ENCODE measurements around the gene CAMK2B.

Gene CAMK2B

DNA sequence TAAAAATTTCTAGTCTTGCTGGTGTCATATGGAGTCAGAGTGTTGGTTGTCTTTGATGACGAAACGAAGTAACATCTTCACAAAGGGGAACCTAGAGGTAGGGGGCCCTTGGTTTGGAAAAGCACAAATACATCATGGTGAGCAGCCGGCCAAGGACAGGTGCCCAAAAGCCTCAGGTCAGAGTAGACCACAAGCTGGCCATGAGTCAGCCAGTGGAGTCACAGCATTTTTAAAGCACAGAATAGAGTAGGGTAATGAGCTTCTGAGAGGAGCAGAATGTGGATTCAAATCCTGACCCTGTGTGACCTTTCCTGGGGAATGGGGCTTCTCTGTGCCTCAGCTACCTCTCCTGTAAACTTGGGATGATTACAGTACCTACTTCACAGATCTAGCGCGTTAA, 5.3 kb downstream of the CAMK2B start:
- DNase-seq (ENCODE audit: low read depth), result no peak
- H3K4me3 ChIP-seq (ENCODE audit: low read length), result no peak overlapping the region
- TF ChIP-seq CTCF (conservative IDR thresholded peaks at IDR 0.05; ENCODE audit: low read length), result no peak

DNA sequence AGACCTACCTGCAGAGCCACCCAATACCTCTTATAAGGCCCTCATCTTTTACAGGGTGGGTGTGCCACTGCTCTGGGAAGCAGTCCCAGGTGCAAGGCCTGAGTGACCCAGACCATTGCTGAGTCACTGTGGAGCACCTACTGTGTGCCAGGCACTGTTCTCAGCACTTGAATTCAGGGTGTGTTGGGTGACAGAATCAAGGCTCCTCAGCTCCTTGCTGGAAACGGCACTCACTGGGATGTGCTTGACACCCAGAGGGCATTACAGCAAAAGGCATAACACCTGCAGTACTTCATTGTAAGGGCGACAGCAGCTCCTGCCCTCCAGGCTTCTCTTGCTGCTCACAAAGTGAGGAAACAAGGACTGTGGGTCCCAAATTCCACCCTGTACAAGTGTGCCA, 7.1 kb downstream of the CAMK2B start:
- no peak for TF ChIP-seq CTCF (conservative IDR thresholded peaks at IDR 0.05; ENCODE audit: low read length)
- DNase-seq (ENCODE audit: low read depth), result no peak

GRCh38 chr7:44315301-44315903, 10.0 kb downstream of the CAMK2B start:
- no peak for DNase-seq (ENCODE audit: low read depth)
- TF ChIP-seq CTCF (conservative IDR thresholded peaks at IDR 0.05; ENCODE audit: low read length), result no peak
- H3K4me3 ChIP-seq (ENCODE audit: low read length), result no peak overlapping the region

More for the DNA sequence above, 7.1 kb downstream of the CAMK2B start:
- no peak overlapping the region for H3K4me3 ChIP-seq (ENCODE audit: low read length)

DNA sequence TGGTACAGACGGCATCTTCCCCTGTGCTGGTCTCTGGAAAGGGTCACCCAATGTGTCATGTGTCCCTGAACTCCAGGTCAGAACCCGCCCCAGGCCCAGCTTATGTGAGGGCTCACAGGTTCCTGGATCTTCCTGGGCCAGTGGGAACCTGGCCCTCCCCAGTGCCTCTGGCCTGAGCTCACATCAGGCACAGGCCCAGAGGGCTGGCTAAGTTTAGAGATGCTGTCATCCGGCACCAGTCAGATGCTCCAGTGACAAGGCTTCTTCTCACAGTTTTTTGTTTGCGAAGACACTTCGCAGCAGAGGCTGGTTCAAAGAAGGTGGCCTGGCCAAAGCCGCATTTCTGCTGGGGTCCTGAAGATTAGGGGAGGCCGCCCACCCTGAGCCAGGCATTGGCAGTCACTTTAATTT, 11.8 kb downstream of the CAMK2B start:
- no peak overlapping the region for H3K4me3 ChIP-seq (ENCODE audit: low read length)
- TF ChIP-seq CTCF (conservative IDR thresholded peaks at IDR 0.05; ENCODE audit: low read length), result no peak
- DNase-seq (ENCODE audit: low read depth), result no peak

DNA sequence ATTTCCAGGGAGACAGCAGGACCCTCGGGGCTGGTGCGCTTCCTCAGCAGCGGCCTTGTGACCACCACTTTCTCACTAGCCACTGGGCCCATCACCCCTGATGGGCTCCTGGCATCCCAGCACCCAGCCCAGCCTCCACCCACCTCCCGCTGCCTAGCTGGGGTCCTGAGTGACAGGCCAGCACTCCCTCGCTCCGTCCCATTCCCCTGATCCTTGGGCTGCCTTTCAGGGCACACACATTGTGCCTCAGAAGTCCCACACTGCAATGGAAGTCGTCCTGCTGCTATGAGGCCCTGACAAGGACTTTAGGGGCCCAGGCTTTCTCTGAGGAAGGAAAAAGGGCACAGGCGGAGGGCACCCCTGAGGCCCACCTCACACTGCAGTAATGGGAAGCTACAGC, 12.4 kb downstream of the CAMK2B start:
- TF ChIP-seq CTCF (conservative IDR thresholded peaks at IDR 0.05; ENCODE audit: low read length), result no peak
- no peak overlapping the region for H3K4me3 ChIP-seq (ENCODE audit: low read length)
- no peak for DNase-seq (ENCODE audit: low read depth)

DNA sequence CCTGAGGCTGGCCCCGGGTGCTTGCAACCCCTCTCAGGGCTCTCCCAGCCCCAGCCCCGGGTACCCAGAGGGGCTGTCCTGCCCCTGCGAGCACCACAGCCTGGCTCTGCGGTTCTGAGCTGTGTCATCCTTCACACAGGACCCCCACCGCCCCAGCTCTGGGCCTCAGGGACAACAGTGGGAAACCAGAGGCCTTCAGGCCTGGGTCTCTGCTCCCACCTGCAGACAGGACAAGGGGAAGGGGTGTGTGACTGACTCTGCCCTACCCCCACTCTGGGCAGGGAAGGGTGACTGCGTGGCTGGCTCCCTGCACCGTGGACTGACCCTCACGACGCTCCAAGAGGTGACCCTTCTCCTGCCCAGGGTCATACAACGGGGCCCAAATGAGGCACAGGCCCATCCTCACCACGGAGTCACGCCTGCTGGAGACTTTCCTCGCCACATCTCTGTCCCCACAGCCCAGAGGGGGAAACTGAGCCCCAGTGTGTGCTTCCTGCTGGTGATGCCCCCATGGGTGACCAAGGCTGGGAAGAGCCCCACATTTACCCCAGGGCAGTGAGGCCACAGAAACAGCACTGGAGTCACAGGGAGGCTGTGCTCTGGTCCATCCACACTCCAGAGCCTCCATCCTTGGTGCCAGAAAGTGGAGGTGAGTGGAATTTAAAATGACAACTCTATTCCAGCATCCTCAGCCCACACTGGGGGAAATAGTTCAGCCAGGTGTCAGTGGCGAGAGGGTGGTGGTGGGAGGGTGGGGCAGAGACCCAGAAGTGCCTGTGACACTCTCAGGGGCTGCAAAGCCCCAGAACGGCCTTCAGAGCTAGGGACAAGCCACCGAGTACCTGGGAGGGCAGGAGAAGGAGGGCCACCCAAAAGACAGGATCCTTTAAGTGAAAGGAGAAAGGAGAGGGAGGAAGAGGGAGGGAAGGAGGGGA, 13.6 kb downstream of the CAMK2B start:
- no peak overlapping the region for H3K4me3 ChIP-seq (ENCODE audit: low read length)
- DNase-seq (ENCODE audit: low read depth), result no peak
- TF ChIP-seq CTCF (conservative IDR thresholded peaks at IDR 0.05; ENCODE audit: low read length), result no peak
